OCI-M2 (cell line): ENCODE data around the gene NUP85.
"Not testable (repeated sequence)": the region's sequence is repeated elsewhere in the genome, so short reads cannot be mapped to it uniquely, and the experiment has no call there.

ENCODE experiments used
- DNase-seq: peaks from one replicate; lab custom pipeline; 2025; ENCODE audit not compliant: unreplicated experiment; lab: John Stamatoyannopoulos, UW

NUP85 gene

DNA sequence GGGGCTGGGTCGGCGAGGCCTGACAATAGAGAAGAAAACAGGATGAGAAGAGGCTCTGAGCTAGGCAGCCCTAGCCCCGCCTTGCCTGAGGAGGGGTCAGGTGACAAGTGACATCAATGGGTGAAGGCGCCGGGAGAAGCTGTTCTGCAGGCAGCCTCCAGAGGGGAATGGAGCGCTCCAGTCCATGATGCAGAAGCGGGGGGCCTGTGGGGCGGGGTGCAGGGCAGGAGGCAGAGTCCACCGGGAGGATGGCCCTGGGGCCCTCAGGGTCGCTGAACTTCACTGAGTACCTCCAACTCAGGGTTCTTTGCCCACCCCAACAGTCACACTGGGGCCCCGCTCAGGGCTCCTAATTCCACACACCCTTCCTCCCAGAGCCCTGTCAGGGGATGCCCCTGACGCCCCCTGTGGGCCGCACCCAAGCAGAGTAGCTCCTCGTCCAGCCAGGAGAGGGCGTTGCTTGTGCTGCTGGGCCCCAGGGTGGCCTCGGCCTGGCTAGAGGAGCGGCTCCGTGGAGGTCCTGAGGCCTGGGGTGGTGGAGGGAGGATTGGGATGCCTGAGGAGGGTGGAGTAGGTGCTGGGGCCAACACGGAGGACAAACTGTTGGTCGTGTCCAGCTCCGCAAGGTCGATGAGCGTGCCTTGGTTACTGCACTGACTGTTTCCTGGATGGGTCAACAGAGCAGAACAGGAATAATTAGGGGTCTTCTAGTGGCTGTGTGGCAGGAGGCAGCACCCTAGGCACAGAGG, 35.1 kb downstream of the NUP85 start:
- DNase-seq, result no peak

DNA sequence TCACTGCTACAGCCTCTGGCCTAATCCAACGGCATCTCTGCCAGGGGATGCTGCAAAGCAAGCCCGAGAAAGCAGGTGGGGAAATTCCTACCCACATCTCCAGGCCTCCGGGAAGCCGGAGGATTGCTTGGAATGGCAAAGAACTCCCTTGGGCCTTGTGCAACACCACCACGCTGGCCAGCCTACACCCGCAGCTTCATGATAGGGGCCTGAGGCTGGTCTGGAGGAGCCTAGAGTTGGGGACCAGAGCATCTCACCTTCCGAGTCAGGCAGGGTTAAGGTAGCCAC, 35.6 kb downstream of the NUP85 start:
- DNase-seq, result no peak

- DNase-seq, result no peak
Observed at GRCh38 chr17:75241502-75241901, 36.0 kb downstream of the NUP85 start.

DNA sequence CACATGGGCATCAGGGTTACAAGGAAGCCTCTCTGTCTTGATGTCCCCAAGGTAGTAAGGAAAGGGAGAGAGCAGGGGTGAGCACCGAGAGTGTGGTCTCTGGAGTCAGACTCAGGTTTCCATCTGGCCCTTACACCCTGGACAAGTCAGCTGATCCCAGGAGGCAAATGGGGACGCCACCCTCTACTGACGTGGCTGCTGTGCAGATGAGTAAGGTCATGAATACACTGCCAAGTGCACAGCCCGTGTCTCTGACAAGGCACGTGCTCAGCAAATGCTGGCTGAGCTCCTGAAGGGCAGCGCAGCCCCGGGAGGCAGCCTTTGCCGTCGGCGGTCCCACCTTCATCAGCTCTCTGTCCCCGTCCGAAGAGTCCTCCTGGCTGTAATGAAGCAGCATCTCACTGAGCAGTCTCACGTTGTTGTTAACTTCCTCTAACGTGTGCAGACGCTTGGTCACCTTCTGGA, 36.5 kb downstream of the NUP85 start:
- DNase-seq, result no peak

DNA sequence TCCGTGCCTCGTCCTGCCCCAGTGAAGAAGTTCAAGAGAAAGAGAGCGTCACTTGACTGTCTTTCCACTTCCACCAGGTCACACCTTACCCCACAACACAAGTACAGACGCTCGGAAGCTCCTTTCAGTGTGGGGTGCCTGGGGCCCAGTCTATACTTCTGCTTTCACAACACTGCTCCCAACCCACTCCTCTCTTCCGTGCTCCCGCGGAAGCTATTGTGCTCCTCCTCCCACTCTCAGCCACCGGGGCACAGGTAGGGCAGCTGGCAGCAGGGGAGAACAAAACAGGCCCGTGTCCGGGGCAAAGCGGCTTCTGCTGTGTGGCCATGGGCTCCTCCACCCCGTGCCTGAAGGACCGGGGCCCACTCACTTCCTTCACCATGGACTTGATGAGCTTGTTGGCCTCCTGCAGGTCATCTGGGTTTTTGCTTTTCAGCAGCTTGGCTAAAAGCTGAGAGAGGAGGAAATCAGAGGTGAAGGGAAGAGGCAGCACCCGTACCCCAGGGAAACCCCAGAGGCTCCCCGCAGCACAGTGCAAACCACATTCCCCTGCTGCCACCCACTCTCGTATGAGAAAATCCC, 37.1 kb downstream of the NUP85 start:
- DNase-seq, result no peak

DNA sequence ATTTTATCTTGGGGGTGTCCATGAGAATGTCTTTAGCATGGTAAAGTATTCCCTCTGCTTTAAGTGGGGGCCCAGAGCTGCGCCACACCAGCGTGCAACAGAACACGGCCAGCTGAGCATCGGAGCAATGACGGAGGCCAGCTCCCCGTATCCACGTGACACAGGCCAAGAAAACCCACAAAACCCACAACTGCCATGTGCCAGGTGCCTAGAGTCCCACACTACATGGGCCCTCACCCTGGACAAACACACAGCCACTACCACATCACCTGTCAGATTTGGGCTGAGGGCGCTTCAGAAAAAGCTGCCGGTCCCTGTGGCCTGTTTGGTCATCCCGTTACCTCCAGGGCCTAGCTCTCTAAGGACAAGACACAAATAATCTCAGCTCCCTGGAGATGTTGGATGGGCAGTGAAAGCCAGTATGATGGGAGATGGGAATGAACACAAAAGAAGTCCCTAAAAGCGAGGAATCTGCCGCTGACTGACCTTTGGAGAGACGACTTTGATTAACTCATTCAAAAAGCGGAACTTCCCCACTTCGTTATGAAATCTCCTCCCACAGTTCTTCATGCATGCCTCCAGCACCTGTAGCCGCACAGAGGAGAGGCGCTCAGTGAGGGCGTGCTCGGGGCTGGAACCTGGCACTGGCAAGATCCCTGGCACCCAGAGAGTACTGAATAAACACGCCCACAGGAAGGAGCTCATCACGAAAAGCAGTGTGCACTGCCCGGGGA, 38.8 kb downstream of the NUP85 start:
- DNase-seq, result no peak

GRCh38 chr17:75245011-75245410, 39.5 kb downstream of the NUP85 start:
- DNase-seq, result no peak

DNA sequence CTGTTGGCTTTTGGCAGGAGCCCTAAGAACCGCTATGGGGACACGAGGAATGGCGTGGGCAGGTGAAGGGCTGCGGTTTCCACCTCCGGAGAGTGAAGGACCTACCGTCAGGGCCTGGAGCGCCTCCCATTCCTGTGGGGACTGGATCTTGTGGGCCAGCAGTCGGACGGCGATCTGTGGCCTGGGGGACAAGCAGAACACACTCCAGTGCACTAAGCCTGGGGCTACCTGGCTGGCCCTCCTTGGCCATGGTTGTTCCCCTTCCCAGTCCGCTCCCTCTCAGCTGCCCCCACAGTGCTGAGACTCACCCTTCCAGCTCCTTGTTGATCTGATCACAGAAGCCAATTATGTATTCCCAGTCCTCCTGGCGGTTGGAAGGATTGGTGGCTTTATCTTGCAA, 40.9 kb downstream of the NUP85 start:
- DNase-seq, result no peak

GRCh38 chr17:75249564-75249963, 44.1 kb downstream of the NUP85 start:
- DNase-seq, result no peak

- DNase-seq, result no peak
Observed at GRCh38 chr17:75250009-75250471, 44.6 kb downstream of the NUP85 start.

DNA sequence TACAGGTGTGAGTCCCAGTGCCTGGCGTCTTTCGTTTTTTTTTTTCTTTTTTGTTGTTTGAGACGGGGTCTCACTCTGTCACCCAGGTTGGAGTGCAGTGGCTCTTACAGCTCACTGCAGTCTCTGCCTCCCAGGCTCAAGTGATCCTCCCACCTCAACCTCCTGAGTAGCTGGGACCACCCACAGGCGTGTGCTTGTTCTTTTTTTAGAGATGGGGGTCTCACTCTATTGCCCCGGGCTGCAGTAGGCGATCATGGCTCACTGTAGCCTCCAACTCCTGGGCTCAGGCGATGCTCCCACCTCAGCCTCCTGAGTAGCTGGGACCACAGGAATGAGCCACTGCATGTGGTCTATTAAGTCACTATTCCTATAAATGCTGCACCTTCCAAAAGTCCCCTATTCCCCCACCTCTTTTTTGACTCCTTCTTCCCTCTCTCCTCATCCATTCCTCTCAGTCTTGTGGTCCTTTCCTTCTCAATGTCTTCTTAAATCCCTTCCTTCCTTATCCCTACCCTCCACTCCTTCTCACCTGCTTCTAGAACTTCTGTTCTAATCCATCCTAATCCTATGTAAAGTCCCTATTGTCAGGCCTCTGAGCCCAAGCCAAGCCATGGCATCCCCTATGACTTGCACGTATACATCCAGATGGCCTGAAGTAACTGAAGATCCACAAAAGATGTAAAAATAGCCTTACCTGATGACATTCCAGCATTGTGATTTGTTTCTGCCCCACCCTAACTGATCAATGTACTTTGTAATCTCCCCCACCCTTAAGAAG, 46.7 kb downstream of the NUP85 start:
- no peak for DNase-seq

GRCh38 chr17:75255954-75256698, 50.6 kb downstream of the NUP85 start:
- not testable (repeated sequence) for DNase-seq

GRCh38 chr17:75257228-75257627, 51.7 kb downstream of the NUP85 start:
- not testable (repeated sequence) for DNase-seq

DNA sequence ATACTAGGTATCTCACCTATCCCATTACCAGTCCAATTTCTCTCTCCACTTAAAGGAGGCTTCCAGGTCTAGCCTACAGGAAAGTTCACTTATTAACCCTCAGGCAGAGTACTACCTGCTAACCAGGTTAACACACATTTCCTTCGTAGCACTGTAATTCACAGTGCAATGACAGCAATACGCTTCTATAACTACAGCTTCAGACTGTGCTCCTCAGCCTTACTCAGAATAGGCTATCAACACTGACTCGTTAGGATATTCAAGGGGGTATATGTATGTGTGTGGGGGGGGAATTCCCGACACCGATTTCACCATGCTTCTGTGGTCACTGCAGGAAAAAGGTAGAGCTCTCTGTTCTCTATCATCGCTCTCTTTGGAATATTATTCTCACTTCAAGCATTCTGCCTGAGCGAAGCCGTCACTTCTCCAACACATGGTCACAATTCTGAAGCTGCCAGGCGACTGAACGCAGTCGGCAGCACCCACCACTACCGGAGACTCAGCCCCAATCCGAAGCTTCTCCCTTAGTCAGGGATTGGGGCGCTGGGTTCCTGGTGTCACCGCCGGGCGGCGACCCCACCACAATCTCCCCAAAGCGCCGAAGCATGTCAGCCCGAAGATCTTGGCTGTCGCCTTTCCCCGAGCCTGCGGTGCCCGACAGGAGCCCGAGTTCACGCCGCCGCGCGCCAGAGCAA, 55.3 kb downstream of the NUP85 start:
- no peak for DNase-seq

GRCh38 chr17:75261336-75262111, 56.0 kb downstream of the NUP85 start, which contains the start of the genes GGA3 and MRPS7:
Gene GGA3 (minus strand): TSS chr17:75261606. CDS start chr17:75261587, 19 bp downstream.
Gene MRPS7 (plus strand): TSS chr17:75261879. CDS start chr17:75261901, 22 bp downstream.
- peak; percentile 58 for DNase-seq

- no peak for DNase-seq
Observed at GRCh38 chr17:75262112-75262606, 56.7 kb downstream of the NUP85 start.

GRCh38 chr17:75263055-75263454, 57.6 kb downstream of the NUP85 start:
- no peak for DNase-seq

DNA sequence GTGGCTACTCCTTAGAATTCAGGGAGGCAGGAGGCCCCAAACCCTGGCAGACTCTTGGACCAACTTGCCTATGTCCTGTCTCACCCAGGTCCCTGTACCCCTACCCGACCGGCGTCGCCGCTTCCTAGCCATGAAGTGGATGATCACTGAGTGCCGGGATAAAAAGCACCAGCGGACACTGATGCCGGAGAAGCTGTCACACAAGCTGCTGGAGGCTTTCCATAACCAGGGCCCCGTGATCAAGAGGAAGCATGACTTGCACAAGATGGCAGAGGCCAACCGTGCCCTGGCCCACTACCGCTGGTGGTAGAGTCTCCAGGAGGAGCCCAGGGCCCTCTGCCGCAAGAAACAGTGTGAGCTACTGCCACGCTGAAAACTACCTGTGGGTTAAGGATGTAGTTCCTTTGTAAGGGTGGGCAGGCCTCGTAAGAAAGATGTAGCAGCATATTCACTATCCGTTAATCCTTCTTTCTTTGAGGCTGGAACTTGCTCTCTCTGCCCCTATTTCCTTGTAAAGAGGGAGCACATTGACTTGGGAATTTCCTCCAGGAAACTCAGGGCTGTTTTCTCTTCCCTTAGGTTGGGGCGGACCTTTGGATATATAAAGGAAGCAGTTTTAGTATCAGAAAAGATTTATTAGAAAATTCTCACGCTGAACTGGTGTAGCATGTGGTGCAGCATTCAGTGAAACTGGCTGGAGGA, 60.3 kb downstream of the NUP85 start:
- no peak for DNase-seq
